Right renal pelvis (tissue), 4 donors: ENCODE data around the gene LCN12. TPM values are rescaled to one million over a fixed set of nuclear protein-coding genes. Genes with fewer than 3 reads are reported as not detected.

Experiments used
- DNase-seq, 4 donors: peaks; one replicate each; pipeline ENCODE4 v3.0.0-alpha.2; 2013; ENCODE audit warnings: low read depth in 4 of 4, low spot score in 3 of 4, missing footprints in 1 of 4
- polyA plus RNA-seq, 4 donors: library from polyadenylated mRNA; unstranded; fragments of 120-200 nt; gene quantifications; one replicate each; pipeline ENCODE4 v1.2.1, GENCODE V29; 2013; ENCODE audit not compliant: insufficient read length in 4 of 4

The LCN12 gene
- polyA plus RNA-seq, 4 donors: 21.8 to 36.8 (median 29.4) TPM

DNA sequence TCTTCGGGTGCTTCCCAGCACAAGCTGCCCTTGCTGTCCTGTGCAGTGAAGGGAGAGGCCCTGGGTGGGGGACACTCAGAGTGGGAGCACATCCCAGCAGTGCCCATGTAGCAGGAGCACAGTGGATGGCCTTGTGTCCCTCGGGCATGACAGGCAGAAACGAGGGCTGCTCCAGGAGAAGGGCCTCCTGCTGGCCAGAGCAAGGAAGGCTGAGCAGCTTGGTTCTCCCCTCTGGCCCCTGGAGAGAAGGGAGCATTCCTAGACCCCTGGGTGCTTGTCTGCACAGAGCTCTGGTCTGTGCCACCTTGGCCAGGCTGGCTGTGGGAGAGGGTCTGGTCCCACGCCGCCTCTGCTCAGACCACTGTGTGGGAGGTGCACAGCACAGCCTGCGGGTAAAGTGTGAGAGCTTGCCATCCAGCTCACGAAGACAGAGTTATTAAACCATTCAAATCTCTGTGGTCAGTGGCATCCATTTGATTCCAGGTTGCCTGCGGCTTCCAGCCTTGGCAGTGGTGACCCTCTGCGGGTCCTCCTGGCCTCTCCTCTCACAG lies 25.8 kb upstream of the LCN12 start:
- DNase-seq: no peak

DNA sequence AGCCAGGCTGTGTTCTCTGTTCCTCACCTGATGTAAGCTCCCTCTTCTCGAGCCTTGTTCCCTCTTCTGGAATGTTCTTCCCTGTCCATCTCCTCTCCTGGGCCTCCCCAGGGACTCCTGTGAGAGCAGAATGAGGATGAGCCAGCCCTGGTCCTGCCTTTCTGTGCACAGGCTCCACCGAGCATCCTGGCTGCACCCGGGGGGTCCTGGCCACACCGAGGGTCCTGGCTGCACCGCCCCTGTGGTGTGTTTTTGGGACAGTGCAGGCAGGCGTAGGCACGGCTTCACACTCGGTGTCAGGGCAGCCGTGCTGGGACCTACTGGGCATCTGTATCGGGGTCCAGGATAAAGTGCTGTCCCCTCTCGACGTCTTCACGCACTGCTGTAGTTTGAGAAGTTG lies 25.3 kb upstream of the LCN12 start:
- no peak for DNase-seq

DNA sequence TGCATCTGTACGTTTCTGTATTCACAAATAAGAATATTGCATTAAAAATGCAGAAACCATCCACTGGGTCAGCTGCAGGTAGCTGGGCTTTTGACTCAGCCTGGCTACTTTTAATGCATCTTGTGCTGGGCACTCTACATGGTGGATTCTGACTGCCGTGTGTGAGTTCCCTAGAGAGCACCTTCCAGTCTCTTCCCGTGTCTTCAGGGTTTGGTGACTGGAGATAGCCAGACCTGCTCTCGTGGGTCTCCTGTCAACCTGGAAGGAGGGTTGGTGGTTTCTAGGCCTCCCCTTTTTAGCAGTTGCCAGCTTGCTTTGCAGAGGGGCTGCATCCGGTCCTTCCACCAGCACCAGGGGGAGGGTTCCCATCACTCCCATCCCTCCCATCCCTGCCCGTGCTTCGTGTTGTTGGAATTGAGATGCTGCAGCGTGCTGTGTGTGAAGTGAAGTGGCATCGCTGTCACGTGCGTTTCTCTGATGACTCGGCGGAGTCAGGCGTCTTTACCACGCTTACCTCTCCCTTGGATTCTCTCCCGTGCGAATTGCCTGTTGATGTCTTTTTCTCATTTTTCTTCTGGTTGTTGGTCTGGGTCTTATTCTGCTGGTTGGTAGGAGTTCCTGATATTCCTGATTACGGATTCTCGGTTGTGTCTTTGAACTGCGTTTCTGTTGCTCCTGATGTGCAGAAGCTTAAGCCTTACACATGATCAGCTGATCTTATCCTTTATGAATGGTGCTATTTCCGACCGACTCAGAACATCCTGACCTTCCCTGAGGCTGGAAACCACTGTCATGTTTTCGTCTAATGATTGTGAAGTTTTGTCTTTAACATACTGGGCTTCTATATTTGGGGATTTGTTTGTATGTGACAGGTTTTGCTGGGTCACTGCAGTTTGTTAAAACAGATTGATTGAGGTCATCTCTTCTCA lies 24.5 kb upstream of the LCN12 start:
- DNase-seq: no peak

GRCh38 chr9:136928591-136928990 lies 23.5 kb upstream of the LCN12 start:
- DNase-seq: no peak

DNA sequence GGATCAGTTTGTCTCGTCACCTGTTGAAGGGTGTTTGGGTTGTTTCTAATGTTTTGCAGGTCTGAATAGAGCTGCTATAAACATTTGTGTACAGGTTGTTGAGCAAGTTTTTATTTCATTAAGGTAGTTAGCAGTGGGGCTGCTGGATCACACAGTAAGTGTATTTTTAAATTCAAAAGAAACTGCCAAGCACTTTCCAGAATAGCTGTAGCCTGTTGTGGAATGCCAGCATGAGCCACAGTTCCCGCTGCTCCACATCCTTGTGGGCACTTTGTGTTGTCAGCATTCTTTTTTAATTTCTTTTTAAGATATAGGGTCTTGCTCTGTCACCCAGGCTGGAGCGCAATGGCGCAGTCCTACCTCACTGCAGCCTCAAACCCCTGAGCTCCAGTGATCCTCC lies 22.1 kb upstream of the LCN12 start:
- DNase-seq: no peak

- no peak for DNase-seq
Observed at GRCh38 chr9:136931611-136932130, 20.4 kb upstream of the LCN12 start.

DNA sequence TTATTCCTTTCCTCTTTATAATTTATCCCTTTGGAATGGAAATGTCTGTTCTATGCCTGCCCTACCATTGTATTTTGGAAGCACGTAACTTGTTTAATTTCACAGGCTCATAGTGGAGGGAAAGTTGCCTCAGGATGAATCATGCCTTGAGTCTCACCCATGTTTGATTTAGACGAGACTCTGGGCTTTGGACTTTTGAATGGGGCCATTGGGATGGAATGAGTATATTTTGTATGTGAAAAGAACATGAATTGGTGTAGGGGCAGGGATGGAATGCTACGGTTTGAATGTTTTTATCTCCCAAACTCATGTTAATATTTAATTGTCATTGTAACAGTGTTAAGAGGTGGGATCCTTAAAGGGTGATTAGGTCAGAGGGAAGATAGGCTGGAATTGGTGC lies 17.8 kb upstream of the LCN12 start:
- no peak for DNase-seq

DNA sequence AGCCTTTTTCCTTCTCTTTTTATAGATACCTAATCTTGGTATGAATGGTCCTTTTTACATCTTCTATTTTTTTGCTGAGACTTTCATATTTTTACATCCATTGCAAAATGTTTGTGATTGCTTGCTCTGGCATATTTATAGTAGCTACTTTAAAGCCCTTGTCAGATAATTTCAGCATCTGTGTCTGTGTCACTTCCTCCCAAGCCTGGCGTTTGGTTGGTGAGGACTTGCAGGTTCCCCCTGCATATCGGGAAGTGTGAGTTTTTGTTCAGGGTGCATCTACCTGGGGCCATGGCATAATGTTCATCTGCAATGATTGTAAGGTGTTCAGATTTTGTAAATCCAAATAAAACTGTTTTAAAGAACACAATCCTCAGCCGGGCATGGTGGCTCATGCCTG lies 16.4 kb upstream of the LCN12 start:
- DNase-seq: no peak

GRCh38 chr9:136936645-136937170 lies 15.4 kb upstream of the LCN12 start:
- no peak for DNase-seq

GRCh38 chr9:136937186-136938001 lies 14.7 kb upstream of the LCN12 start:
- no peak for DNase-seq

DNA sequence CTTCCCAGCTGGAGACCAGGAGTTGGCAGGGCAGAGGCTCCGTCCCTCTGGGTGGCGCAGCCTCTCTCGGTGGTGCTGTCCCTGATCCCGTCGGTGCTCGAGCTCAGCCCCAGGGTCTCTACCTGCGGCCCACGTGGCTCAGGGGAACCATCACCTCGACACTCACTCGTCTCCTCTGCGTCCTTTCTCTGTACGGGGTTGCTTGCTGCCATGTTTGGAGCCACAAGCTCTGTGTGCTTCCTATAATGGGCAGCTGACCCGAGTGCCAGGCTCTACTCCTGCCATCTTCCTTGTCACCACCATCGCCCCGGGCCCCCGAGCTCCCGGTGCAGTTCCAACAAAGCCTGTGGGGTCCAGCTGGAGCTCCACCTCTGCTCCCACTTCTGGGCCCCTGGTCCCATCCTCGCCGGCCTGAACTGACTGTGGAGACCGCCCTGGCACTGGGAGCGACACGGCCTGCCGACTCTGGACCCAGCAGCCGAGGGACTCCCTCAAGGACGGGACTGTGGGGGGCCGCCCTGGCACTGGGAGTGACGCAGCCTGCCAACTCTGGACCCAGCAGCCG lies 12.6 kb upstream of the LCN12 start:
- DNase-seq: no peak

DNA sequence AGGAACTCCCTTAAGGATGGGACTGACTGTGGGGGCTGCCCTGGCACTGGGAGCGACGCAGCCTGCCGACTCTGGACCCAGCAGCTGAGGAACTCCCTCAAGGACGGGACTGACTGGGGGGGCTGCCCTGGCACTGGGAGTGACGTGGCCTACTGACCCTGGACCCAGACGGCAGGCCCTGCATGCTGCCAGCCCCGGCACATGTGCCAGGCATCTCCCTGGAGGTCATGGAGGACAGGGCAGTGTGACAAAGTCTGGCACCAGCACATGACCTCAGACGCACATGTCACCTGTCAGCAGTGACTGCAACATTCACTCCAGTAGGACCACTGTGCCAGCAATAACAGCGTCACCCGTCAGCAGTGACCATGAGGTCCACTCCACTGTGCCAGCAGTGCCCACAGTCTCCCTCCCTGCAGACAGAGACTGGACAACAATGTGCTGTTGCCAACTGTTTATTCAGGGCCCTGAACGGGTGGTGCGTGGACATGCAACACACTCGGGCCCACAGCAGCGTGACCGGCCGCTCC lies 12.0 kb upstream of the LCN12 start:
- no peak for DNase-seq

DNA sequence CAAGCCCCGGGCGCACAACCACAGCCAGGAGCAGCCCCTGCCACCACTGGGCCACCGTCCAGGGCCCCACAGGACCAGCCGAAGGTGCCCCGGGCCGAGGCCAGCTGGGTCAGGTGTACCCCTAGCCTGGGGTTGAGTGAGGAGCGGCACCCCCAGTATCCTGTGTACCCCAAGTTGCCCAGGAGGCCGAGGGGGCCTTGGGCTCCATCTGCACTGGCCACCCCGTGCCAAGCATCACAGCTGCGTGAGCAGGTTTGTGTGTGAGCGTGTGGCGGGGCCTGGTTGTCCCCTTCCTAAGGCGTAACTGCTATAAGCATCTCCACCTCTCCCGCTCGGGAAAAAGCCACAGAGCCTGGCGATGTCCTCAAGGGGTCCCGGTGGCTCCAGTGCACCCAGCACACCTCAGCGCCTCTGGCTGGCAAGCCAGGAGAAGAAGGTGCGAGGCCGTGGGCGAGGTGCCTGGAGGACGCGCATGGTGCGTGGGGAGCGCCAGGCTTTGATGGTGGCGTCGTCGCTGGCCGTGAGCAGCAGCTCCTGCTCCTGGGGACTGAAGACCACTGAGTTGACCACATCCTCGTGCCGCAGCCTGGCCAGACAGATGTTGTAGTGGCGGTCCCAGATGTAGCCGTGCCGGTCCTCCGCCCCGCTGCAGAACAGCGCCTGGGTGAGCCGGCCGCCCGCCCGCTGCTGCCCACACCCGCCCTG lies 11.4 kb upstream of the LCN12 start:
- DNase-seq: no peak

GRCh38 chr9:136941231-136942111 lies 10.6 kb upstream of the LCN12 start:
- no peak for DNase-seq

DNA sequence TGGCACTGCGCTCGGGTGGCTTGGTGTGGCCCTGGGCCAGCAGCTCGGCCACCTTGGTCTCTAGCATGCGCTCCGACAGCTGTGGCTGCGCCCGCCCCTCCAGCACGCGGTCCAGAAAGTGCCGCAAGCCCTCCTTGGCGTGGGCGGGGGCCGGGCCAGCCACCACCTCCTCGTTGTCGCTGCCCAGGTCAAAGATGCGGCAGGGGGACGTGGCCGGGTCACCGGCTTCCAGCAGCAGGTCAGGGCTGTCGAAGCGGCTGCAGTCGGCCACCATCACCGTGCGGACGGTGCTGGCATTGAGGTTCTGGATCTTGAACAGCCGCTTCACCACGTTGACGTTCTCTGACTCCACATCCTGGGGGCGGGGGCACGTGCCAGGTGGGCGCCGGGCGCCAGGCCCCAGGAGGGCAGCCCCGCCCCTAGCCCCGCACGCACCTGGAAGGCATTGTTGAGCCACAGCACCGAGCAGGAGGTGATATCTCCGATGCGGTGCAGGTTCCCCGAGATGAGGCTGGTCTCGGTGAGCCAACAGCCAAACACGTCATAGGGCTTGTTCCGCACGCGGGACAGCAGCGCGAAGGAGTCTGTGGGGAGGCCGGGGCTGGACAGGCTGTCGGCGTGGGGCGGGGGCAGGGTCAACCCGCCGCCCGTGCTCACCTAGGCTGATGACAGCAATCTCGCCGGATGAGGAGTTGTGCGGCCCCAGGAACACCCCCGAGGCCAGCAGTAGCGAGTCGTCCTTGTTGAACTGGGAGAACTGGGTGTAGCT lies 9.8 kb upstream of the LCN12 start:
- no peak for DNase-seq

- no peak for DNase-seq
Observed at GRCh38 chr9:136942881-136943230, 9.2 kb upstream of the LCN12 start.

GRCh38 chr9:136943291-136944211 lies 8.5 kb upstream of the LCN12 start:
- no peak for DNase-seq
